ENCODE measurements around the gene NBPF3. TPM values are rescaled to one million over a fixed set of nuclear protein-coding genes. Genes with fewer than 3 reads are reported as not detected.
"Not testable (repeated sequence)": the region's sequence is repeated elsewhere in the genome, so short reads cannot be mapped to it uniquely, and the experiment has no call there.

Gene NBPF3
- total RNA-seq, 1 experiment from 2014 or later: 17.3 TPM

DNA sequence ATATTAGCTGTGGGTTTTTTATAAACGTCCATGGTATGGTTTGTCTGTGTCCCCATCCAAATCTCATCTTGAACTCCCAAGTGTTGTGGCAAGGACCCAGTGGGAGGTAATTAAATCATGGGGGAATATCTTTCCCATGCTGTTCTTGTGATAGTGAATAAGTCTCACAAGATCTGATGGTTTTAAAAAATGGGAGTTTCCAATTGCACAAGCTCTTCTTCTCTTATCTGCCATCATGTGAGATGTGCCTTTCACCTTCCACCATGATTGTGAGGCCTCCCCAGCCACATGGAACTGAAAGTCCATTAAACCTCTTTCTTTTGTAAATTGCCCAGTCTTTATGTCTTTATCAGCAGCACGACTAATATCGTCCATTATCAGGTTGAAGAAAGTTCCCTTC is 30.0 kb upstream of the NBPF3 start:
- H3K27ac ChIP-seq (ENCODE audit: low read depth, low read length); H3K79me2 ChIP-seq (ENCODE audit: insufficient read depth, low read length); BruUV-seq (replicated peaks); CTCF ChIA-PET; H3K4me2 ChIP-seq (ENCODE audit: low read length); H4K20me1 ChIP-seq (ENCODE audit: insufficient read depth); intact Hi-C loops (cut with micrococcal nuclease); H3K9me3 ChIP-seq (ENCODE audit: control insufficient read depth in 1 of 2, insufficient read depth in 1 of 2, low read depth in 1 of 2, low read length in 2 of 2); H3K9ac ChIP-seq (ENCODE audit: low read length); H3K9me2 ChIP-seq (ENCODE audit: insufficient read depth); H3K36me3 ChIP-seq (ENCODE audit: control insufficient read depth in 1 of 2, insufficient read depth in 2 of 2, low read length in 2 of 2); H3K4me1 ChIP-seq (ENCODE audit: control insufficient read depth in 1 of 2, insufficient read depth in 2 of 2, low read length in 2 of 2); POLR2A ChIA-PET; DNase-seq (ENCODE audit: low read depth, low spot score); H3K27me3 ChIP-seq (ENCODE audit: insufficient read depth, low read length); RAD21 ChIA-PET (ENCODE audit: low non-redundant PET in 1 of 2, low total read pairs in 2 of 2, uncharacterized antibody in 2 of 2, unreplicated experiment in 2 of 2); ATAC-seq; H2AFZ ChIP-seq (ENCODE audit: low read depth, low read length, poor library complexity, severe bottlenecking); H3K4me3 ChIP-seq (replicated peaks in 1 of 2; ENCODE audit: low read depth in 1 of 2, low read length in 2 of 2): not testable (repeated sequence)

DNA sequence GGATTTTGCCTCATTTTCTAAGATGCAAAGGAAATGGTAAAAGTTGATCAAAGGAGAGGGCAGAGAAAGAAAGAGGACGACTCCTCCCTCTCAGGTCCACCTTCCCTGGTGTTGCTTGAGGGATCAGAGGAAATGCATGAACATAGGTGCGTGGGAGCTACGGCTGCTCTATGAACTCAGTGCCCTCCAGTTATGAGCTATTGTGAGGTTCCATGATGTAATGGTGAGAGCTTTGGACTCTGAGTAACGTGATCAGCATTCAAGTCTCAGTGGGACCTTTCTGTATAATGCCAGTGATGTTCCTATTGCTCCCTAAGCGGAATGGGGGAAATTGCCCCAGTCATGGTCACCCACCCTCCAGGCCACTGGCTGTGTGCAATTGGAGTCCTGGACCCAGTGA is 25.9 kb upstream of the NBPF3 start:
- no peaks in the 10 kb centered on the region for H3K9me2 ChIP-seq (ENCODE audit: insufficient read depth)
- no peak for DNase-seq (ENCODE audit: low read depth, low spot score)
- no peaks in the 10 kb centered on the region for H4K20me1 ChIP-seq (ENCODE audit: insufficient read depth)
- ChIA-PET RAD21 (ENCODE audit: low non-redundant PET in 1 of 2, low total read pairs in 2 of 2, uncharacterized antibody in 2 of 2, unreplicated experiment in 2 of 2) (no interaction called here), POLR2A (no interaction called here), CTCF (no interaction called here)
- H3K4me2 ChIP-seq (ENCODE audit: low read length): no peak overlapping the region
- H3K27me3 ChIP-seq (ENCODE audit: insufficient read depth, low read length): 0 out of 2 replicates have a peak, but pooled peaks cover 3% of the 10 kb centered on the region
- H3K4me1 ChIP-seq (ENCODE audit: control insufficient read depth in 1 of 2, insufficient read depth in 2 of 2, low read length in 2 of 2): no peaks in the 10 kb centered on the region
- no peak overlapping the region for H3K4me3 ChIP-seq (replicated peaks in 1 of 2; ENCODE audit: low read depth in 1 of 2, low read length in 2 of 2)
- intact Hi-C loops (cut with micrococcal nuclease): no loop called here
- H3K9me3 ChIP-seq (ENCODE audit: control insufficient read depth in 1 of 2, insufficient read depth in 1 of 2, low read depth in 1 of 2, low read length in 2 of 2): no peaks in the 10 kb centered on the region
- no TSS peak for BruUV-seq (replicated peaks)
- H2AFZ ChIP-seq (ENCODE audit: low read depth, low read length, poor library complexity, severe bottlenecking): no peak overlapping the region
- H3K9ac ChIP-seq (ENCODE audit: low read length): no peak overlapping the region
- no peak overlapping the region for H3K27ac ChIP-seq (ENCODE audit: low read depth, low read length)
- H3K36me3 ChIP-seq (ENCODE audit: control insufficient read depth in 1 of 2, insufficient read depth in 2 of 2, low read length in 2 of 2): no peaks in the 10 kb centered on the region
- H3K79me2 ChIP-seq (ENCODE audit: insufficient read depth, low read length): no peaks in the 10 kb centered on the region
- ATAC-seq: no peak
- TF ChIP-seq, protein P1, sequence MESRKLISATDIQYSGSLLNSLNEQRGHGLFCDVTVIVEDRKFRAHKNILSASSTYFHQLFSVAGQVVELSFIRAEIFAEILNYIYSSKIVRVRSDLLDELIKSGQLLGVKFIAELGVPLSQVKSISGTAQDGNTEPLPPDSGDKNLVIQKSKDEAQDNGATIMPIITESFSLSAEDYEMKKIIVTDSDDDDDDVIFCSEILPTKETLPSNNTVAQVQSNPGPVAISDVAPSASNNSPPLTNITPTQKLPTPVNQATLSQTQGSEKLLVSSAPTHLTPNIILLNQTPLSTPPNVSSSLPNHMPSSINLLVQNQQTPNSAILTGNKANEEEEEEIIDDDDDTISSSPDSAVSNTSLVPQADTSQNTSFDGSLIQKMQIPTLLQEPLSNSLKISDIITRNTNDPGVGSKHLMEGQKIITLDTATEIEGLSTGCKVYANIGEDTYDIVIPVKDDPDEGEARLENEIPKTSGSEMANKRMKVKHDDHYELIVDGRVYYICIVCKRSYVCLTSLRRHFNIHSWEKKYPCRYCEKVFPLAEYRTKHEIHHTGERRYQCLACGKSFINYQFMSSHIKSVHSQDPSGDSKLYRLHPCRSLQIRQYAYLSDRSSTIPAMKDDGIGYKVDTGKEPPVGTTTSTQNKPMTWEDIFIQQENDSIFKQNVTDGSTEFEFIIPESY (IDR thresholded peaks at IDR 0.05; ENCODE audit: extremely low read depth, insufficient replicate concordance, low read length): no peak
- no peak for TF ChIP-seq EZH2phosphoT487 (IDR thresholded peaks at IDR 0.05; ENCODE audit: borderline replicate concordance)
- no peak for TF ChIP-seq EGR1 (IDR thresholded peaks at IDR 0.05; ENCODE audit: low read depth)
- TF ChIP-seq JUND (IDR thresholded peaks at IDR 0.05): no peak
- no peak for TF ChIP-seq FOSL1 (IDR thresholded peaks at IDR 0.05; ENCODE audit: low read depth)
- no peak for TF ChIP-seq SP1 (IDR thresholded peaks at IDR 0.05; ENCODE audit: low read depth)
- no peak for TF ChIP-seq ELF1 (IDR thresholded peaks at IDR 0.05; ENCODE audit: borderline replicate concordance, low read depth)
- TF ChIP-seq TCF7L2 (IDR thresholded peaks at IDR 0.05; ENCODE audit: borderline replicate concordance, extremely low read depth, insufficient read depth, insufficient read length): no peak
- TF ChIP-seq, protein P2, sequence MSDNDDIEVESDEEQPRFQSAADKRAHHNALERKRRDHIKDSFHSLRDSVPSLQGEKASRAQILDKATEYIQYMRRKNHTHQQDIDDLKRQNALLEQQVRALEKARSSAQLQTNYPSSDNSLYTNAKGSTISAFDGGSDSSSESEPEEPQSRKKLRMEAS (IDR thresholded peaks at IDR 0.05): no peak
- no peak for TF ChIP-seq YY1 (IDR thresholded peaks at IDR 0.05; ENCODE audit: extremely low read depth, insufficient replicate concordance, low read depth, low read length)
- no peak for TF ChIP-seq SRF (IDR thresholded peaks at IDR 0.05; ENCODE audit: low read depth)
- no peak for TF ChIP-seq POLR2A (IDR thresholded peaks at IDR 0.05; ENCODE audit: borderline replicate concordance, extremely low read depth, insufficient read depth, insufficient read length)
- TF ChIP-seq POLR2AphosphoS5 (IDR thresholded peaks at IDR 0.05; ENCODE audit: low read depth, low read length): no peak
- TF ChIP-seq, protein P3, sequence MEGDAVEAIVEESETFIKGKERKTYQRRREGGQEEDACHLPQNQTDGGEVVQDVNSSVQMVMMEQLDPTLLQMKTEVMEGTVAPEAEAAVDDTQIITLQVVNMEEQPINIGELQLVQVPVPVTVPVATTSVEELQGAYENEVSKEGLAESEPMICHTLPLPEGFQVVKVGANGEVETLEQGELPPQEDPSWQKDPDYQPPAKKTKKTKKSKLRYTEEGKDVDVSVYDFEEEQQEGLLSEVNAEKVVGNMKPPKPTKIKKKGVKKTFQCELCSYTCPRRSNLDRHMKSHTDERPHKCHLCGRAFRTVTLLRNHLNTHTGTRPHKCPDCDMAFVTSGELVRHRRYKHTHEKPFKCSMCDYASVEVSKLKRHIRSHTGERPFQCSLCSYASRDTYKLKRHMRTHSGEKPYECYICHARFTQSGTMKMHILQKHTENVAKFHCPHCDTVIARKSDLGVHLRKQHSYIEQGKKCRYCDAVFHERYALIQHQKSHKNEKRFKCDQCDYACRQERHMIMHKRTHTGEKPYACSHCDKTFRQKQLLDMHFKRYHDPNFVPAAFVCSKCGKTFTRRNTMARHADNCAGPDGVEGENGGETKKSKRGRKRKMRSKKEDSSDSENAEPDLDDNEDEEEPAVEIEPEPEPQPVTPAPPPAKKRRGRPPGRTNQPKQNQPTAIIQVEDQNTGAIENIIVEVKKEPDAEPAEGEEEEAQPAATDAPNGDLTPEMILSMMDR (IDR thresholded peaks at IDR 0.05 in 2 of 3, conservative IDR thresholded peaks at IDR 0.05 in 1 of 3; ENCODE audit: borderline replicate concordance in 1 of 3, insufficient read depth in 1 of 3, low read depth in 2 of 3, low read length in 2 of 3): no peak
- no peak for TF ChIP-seq CBX3 (IDR thresholded peaks at IDR 0.05; ENCODE audit: low read depth)
